HG02642 (cell line): ENCODE results near the gene NOC4L.
"Not testable (repeated sequence)": the region's sequence is repeated elsewhere in the genome, so short reads cannot be mapped to it uniquely, and the experiment has no call there.

ENCODE experiments used
- ATAC-seq: cut with Tn5 transposase; IDR thresholded peaks from one replicate; pipeline ENCODE4 v1.9.1; 2021; ENCODE audit warnings: mild to moderate bottlenecking; ENCODE audit not compliant: unreplicated experiment, poor library complexity

NOC4L gene

DNA sequence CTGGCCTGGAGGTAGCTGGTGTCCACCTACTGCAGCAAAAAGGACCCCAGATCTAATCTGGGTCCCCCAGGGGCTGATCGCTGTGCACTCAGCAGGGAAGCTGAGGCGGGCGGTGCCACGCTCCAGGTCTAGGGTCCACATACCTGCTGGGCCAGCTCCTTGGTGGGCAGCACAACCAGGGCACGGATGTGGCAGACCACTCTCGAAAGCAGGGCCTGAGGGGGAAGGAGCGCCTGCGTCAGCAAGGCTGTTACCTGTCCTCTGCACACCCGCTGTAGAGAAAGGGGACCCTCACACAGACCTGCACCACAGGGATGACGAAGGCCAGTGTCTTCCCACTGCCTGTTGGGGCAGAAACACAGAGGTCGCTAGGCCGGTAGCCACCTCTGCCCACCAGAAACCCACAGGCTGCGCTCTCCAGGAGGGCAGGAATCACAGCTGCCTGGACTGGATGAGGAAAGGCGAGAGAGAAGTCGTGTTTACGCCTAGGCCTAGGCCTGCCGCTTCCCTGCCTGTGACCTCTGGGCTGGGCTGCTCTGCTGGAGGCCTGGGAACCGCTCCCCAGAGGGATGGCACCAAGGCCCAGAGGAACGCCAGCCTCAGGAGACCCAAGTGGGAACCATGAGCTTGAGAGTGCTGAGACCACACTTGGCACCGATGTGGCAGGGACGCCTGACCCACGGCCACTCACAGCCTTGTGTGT lies 2.1 kb upstream of the NOC4L start:
- ATAC-seq = no peak

DNA sequence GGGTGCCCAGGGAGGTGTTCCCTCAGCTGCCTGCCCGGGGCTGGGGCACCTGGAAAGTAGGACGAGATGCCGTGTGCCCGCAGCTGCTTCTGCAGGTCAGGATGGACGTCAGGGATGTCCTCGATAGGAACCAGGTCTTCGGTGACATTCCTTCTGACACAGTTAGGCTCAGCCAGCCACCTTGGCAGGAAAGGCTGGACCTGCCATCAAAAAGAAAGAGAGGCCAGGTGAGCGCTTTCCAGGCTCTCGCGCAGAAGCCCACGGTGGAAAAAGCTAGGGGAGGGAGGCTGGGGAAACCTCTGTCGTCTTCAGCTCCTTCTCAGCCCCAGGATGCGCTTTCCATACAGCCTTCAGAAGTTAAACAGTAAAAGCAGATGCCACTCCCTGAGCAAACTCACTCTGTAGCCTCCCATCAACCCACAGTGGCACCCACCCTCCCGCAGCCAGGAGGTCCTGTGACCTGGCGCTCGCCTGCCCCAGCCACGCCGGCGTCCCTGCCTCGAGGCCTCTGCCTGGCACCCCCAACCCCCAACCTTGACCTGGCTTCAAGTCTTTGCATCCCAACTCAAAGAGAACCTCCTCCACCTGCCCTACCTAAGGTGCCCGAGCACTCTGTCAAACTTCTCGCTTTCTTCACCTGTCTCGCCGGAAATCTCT lies 1.4 kb upstream of the NOC4L start:
- no peak for ATAC-seq

DNA sequence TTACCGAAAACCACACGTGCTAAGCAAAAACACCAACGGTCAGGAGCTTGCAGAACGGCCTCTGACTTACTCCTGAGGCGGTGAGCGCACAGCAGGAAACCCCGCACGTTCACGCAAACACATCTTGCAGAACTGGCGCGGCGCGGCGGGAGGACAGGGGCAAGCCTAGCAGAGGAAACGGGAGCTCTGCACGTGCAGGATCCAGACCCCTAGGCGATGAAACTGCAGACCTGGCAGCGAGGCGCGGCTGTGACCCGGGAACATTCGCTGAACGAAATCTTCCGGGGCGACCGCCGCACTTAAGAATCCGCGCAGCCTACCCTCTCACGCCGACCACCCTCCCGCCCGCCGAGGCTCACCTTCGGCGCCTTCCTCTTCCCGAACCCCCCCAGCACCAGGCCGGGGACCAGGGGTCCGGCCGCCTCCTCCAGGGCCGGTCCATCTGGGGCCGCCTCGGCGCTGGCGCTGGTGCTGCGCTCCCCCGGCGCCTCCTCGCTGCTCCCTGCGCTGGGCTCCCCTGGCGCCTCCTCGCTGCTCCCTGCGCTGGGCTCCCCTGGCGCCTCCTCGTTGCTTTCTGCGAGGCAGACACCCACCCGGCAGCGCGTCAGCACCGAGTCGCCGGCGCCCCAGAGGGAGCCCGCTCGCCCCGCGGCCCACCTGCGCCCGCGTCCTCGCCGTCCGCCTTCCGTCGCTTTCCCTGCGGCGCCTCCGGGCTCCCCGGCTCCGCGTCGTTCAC lies 753 bp upstream of the NOC4L start:
- peak; percentile 33 for ATAC-seq

DNA sequence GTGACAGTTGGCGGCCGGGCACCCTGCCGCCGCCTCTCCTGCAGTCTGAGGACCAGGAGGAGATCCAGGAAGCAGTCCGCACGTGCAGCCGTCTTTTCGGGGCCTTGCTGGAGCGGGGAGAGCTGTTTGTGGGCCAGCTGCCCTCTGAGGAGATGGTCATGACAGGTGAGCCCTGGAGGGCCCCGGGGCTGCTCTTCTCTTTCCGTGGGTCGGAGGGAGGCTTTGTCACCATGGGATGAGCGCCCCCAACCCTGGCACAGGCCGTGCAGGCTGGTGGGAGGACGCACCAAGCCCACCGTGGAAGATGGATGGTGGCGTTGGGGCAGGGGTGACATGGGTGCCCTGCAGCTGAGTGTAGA lies 532 bp downstream of the NOC4L start:
- no peak for ATAC-seq

DNA sequence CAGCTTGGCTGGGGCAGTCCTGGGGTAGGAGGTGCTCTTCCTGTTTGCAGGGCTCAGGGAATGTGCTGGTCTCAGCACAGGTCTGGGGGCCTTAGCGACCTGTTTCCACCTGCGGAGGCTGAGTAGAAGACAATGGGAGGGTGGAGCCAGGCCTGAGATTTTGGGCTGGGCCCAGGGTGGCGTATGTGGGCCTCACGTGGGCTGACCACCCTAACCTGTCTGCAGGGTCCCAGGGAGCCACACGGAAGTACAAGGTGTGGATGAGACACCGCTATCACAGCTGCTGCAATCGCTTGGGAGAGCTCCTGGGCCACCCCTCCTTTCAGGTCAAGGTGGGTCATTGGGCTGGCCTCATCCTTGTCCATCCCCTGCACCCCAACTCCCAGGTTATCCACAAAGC lies 1.1 kb downstream of the NOC4L start:
- ATAC-seq = no peak

DNA sequence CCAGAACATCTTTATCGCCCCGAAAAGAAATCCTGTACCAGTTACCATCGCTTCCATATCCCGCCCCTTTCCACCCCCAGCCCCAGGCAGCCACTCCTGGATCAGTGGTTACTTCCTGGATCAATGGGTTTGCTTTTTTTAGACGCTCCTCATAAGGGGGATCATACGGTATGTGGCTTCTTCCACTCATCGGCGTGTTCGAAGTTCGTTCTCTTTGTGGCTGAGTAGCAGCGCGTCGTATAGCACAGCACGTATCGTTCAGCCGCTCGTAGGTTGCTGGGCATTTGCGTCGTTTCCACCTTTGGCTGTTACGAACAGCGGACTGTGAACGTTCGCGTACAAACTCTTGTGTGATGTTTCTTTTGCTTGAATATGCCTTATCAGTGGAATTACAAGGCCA lies 1.8 kb downstream of the NOC4L start:
- ATAC-seq = no peak

DNA sequence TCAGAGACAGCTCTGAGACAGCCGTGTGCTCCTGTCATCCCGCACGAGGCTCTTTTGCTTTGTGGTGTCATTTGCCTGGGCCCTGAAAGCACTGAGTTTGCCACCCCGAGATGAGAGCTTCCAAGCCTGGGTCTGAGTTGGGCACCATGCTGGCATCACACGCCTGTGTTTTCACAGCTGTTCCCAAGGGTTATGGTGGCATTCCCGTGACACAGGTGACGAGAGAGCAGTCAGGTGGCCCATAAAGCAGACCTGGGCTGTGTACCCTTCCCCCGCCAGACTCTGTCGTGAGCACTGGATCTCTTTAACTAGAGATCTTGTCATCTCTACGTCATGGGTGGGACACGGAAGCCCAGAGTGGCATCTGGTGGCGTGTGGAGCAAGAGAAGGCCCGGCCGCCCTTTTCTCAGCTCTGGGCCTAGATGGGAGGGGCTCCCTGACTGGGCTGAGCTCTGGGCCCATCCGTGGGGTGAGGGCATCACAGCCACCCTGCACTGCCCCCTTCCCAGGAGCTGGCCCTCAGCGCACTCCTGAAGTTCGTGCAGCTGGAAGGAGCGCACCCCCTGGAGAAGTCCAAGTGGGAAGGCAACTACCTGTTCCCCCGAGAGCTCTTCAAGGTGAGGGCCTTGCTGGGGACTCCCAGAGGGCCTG lies 2.6 kb downstream of the NOC4L start:
- no peak for ATAC-seq

DNA sequence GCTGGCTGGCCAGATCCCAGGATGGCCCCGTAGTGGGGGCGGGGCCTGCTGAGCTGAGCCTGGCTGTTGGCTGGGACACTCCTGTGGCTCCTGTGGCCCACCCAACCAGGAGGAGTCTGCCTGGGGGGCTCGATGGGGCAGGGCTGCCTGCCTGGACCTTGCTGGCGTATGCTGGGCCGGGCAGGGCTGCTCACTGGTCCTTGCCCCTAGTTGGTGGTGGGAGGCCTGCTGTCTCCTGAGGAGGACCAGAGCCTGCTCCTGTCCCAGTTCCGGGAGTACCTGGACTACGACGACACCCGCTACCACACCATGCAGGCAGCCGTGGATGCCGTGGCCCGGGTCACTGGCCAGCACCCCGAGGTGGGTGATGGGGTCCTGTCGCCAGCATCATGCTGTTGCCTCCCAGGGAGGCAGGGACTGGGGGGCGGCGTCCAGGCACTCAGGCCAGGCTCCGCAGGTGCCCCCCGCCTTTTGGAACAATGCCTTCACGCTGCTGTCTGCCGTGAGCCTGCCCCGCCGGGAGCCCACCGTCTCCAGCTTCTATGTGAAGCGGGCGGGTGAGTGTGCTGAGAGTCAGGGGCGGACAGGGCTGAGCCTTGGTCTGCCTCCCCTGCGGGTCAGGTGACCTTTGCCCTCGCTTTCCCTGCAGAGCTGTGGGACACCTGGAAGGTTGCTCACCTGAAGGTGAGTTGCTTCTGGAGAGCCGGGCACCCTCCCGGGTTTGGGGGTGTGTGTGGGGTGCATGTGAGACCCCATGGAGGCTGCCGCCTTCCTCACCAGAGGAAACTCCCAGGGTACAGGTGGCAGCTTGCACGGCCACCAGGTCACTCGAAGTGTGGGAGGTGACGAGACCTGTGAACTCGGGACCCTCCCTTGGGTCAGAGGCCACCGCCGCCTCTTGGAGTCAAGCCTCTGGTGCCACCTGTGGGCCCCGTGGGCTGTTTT lies 3.4 kb downstream of the NOC4L start:
- no peak for ATAC-seq

DNA sequence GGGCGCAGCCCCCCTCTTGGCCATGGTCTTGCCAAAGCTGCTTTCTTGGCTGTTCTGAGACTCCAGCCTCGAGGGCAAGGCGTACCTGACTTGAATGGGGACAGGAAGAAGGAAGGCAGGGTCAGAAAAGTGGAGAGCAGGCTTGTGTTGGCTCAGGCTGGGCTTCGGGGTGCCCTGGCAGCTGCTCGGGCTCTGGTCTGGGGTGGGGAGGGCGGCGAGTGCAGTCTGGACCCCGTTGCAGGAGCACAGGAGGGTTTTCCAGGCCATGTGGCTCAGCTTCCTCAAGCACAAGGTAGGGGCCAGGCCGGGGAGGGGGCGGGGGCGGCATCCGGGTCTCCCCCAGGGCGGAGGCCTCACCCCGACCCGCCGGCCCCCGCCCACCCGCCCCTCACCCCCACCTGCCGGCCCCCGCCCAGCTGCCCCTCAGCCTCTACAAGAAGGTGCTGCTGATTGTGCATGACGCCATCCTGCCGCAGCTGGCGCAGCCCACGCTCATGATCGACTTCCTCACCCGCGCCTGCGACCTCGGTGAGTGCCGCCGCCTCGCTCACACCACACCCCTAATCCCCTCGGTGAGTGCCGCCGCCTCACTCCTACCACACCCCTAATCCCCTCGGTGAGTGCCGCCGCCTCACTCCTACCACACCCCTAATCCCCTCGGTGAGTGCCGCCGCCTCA lies 4.2 kb downstream of the NOC4L start:
- no peak for ATAC-seq

DNA sequence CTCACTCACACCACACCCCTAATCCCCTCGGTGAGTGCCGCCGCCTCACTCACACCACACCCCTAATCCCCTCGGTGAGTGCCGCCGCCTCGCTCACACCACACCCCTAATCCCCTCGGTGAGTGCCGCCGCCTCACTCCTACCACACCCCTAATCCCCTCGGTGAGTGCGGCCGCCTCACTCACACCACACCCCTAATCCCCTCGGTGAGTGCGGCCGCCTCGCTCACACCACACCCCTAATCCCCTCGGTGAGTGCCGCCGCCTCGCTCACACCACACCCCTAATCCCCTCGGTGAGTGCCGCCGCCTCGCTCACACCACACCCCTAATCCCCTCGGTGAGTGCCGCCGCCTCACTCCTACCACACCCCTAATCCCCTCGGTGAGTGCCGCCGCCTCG lies 5.3 kb downstream of the NOC4L start:
- not testable (repeated sequence) for ATAC-seq

DNA sequence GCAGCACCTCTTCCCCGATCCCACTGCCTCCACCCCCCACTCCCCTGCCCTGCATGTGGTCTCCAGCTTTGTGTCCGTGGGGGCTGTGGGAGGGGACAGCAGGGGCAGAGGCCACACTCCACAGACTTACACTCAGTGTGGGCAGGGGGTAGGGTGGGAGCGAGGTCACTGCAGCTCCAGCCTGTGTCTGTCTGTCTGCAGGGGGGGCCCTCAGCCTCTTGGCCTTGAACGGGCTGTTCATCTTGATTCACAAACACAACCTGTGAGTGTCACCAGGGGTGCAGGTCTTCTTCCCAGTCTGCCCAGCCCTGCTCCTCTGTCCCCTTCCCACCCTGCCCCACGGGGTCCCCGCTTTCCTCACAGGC lies 6.5 kb downstream of the NOC4L start:
- ATAC-seq = no peak

DNA sequence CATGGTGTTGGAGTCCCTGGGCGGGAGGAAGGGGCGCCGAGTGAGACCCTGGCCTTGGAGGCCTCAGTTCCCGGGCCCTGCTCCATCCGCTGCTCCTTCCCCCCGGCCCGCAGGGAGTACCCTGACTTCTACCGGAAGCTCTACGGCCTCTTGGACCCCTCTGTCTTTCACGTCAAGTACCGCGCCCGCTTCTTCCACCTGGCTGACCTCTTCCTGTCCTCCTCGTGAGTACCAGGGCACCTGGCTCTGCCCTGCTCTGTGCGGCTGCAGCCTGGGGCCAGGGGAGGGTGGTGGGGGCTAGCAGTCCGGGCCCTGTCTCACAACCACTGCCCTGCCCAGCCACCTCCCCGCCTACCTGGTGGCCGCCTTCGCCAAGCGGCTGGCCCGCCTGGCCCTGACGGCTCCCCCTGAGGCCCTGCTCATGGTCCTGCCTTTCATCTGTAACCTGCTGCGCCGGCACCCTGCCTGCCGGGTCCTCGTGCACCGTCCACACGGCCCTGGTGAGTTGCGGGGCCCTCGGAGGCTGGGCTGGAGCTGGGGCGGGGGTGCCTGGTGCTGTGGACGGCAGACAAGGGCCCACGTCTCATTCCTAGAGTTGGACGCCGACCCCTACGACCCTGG lies 7.0 kb downstream of the NOC4L start:
- no peak for ATAC-seq

DNA sequence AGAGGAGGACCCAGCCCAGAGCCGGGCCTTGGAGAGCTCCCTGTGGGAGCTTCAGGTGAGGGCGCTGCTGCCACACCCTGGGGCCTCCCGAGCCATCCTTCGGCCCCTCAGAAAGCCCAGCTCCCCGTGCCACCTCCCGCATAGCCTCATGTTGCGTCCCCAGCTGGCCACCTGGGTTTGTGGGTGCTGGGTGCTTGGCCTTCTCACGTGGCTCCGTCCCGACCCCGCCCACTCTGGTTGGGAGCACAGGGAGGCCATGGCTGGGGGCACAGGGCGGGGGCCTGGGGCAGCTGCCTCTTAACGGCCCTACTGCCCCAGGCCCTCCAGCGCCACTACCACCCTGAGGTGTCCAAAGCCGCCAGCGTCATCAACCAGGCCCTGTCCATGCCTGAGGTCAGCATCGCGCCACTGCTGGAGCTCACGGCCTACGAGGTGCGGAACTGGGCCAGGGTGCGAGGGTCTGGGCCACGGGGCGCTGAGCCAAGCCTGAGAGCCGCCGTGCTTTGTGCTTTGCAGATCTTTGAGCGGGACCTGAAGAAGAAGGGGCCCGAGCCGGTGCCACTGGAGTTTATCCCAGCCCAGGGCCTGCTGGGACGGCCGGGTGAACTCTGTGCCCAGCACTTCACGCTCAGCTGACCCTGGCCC lies 7.6 kb downstream of the NOC4L start:
- ATAC-seq = no peak

DNA sequence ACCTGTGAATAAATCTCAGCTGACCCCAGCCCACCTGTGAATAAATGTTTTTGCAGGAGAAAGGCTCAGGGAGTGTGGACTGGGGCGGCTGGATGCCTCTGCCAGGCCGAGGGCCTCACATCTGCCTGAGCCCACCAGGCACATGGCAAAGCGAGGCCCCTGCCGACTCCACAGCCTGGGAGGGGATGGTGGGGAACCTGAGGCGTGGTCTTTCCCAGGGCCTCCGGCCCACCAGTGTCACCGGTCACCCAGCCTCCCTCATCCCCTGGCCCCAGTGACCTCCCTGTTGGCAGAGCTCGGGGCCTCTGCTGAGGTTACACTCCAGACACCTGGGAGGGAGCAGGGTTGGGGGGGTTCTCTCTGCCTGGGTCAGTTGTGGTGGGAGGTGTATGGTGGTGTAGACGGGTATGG lies 8.2 kb downstream of the NOC4L start:
- ATAC-seq = no peak

DNA sequence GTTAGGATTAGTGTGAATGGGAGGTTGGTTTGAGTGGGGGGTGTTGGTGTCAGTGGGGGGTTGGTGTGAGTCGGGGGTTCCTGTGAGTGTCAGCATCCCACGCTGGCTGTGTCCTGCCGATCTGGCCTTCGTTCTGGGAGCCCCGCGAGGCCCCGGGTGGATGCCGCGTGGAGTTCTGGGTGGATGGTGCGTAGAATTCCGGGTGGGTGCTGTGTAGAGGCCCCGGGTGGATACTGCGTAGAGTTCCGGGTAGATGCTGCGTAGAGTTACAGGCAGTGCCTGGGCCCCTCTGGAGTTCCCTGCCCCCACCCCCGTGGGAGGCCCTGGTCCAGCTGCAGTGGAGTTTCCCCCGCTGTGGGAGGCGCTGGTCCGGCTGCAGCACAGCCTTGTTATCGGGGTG lies 8.7 kb downstream of the NOC4L start:
- ATAC-seq = no peak

DNA sequence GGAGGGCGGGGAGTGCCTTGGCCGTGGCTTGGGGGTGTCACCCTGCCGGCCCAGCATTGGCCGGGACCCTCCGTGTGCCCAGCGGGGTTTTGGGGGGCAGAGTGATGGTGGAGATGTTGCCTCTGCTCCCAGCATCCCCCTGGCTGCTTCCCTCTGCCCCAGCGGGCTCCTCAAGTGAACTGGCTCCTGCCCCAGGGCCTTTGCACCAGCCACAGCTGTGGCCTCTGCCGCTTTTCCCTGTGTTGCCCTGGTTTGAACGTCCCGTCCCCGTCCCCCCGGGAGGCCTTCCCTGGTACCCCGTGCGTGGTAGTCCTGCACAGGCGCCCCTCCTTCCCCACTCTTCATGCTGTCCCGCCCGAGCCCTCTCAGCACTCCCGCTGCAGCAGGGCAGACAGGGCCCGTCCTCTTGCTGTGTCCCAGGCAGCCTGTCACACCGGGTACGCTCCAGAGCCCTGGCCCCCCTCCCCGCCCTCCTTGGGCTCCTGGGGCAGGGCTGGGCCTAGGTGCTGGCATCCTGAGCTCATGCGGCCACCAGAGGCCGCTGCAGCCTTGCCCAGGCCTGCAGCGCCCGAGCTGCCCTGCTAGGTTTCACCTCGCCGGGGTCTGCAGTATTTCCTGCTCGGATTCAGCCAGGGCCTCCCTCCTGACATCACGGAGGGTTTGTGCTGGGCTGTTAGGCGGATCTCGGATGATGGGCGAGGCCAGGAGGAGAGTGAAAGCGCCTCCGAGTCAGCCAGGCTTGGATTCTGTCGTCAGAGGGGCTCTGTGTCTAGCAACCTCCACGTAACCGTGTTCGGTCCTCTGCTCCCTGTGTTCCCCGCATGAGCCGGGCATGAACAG lies 9.5 kb downstream of the NOC4L start:
- ATAC-seq = peak; percentile 89

DNA sequence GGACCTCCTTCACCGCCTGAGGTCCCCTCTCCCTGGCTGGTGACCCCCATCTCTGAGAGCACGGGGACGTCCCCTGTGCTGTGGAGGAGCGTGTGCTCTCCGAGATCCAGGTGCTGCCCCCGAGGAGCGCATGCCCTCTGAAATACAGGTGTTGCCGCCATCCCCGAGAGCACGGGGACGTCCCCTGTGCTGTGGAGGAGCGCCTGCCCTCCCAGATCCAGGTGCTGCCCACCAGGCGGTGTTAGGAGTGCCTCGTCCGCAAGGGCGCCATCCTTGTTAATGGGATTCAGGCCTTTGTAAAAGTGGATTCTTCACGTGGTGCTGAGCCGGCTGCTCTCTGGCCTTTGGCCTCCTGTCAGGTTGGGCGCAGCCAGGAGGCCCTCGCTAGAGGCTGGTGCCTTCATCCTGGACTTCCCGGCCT lies 10.1 kb downstream of the NOC4L start:
- ATAC-seq = no peak
